Neuron (in vitro differentiated cells): Measurements from ENCODE around the gene HIVEP1.
"Not testable (repeated sequence)": the region's sequence is repeated elsewhere in the genome, so short reads cannot be mapped to it uniquely, and the experiment has no call there.

Experiments used
- H2AFZ ChIP-seq: one replicate; pipeline ENCODE4 v1.6.1; 2013; ENCODE audit warnings: low read depth, mild to moderate bottlenecking, inconsistent platforms, low read length, moderate library complexity
- H3K27me3 ChIP-seq: one replicate; pipeline ENCODE4 v1.6.1; 2013; ENCODE audit warnings: low read length; ENCODE audit not compliant: insufficient read depth
- H3K36me3 ChIP-seq: one replicate; pipeline ENCODE4 v1.6.1; 2013; ENCODE audit warnings: low read length; ENCODE audit not compliant: insufficient read depth
- H3K4me1 ChIP-seq: one replicate; pipeline ENCODE4 v1.6.1; 2013; ENCODE audit warnings: low read length; ENCODE audit not compliant: insufficient read depth
- H3K4me3 ChIP-seq: 2 replicates; pipeline ENCODE4 v1.5.1; 2013; ENCODE audit warnings: mild to moderate bottlenecking, low read length, moderate library complexity
- H3K9me3 ChIP-seq: one replicate; pipeline ENCODE4 v1.6.1; 2013; ENCODE audit warnings: low read length

The HIVEP1 gene

DNA sequence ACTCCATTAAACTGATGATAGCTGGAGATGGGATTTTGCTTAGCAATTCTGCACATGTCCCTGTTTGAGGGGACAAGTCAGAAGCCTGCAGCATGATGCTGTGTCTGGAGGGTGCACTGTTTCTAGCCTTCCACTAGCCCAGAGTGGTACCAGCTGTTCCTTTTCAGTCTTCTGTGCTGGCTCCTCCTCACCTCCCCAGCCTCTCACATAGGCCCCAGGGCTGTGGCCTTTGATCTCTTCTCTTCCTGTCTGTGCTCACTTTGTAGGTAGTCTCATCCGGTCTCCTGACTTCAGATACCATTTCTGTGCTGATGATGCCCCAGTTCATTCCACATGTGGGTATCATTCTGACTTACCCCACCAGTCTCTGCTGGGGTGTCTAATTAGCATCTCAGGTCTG lies 126.3 kb downstream of the HIVEP1 start:
- no peaks in the 10 kb centered on the region for H3K4me1 ChIP-seq
- no peaks in the 10 kb centered on the region for H3K27me3 ChIP-seq
- no peak overlapping the region for H3K4me3 ChIP-seq
- peaks cover 20% of the 10 kb centered on the region for H3K36me3 ChIP-seq
- peaks cover 13% of the 10 kb centered on the region for H3K9me3 ChIP-seq
- no peak overlapping the region for H2AFZ ChIP-seq

DNA sequence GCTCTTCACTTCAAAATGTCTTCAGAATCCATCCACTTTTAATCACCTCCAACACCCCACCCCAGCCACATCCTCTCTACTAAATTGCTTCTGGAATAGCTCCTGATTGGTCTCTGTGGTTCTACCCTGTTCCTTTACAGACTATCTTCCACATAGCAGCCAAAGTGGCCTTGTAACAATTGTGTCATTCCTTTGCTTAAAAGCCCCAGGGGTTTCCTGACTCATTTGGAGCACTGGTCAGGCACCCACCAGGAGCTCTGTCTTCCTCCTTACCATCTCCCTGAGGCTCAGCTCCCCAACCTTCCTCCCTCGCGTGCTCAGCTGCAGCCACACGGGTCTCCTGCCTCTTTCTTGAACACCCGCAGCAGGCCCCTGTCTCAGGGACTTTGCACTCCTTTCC lies 126.8 kb downstream of the HIVEP1 start:
- no peak overlapping the region for H3K4me3 ChIP-seq
- peaks cover 20% of the 10 kb centered on the region for H3K36me3 ChIP-seq

DNA sequence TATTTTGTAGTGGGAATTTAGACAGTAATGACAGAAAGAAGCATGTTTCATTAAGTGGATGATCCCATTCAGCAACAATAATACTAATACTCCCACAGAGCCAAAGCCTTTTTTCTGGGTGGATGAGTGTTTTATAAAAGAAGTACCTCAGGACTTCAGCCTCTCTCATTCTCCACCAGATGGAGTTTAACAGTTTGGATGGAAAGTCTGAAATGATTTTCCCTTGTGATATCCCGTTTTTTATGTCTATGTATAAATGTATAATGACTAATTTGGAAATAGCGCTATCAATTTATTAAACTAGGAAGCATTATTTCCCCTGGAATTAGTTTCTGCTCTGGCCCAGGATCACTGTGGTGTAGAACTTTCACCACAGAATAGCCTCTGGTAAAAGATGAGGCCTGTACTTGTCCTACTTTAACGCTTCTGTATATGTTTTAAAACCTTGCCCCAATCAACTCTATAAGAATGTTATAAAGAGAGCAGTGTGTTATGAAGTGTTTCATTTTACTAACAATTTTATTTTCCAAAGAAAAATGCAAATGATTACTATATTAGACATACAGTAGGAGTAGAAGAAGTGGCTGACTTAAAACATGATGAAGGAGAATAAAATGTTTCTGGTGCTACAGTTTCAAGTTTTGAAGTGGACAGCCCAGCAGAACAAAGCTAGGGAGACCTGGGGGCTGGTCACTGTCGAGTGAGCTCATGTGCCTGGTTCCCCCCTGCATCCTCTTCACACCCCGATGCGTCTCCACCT lies 135.6 kb downstream of the HIVEP1 start:
- peaks cover 4% of the 10 kb centered on the region for H3K36me3 ChIP-seq
- H3K4me3 ChIP-seq: no peak overlapping the region
- H3K27me3 ChIP-seq: no peaks in the 10 kb centered on the region
- H2AFZ ChIP-seq: no peak overlapping the region
- peaks cover 8% of the 10 kb centered on the region for H3K4me1 ChIP-seq
- H3K9me3 ChIP-seq: no peaks in the 10 kb centered on the region

More for the DNA sequence above, 126.8 kb downstream of the HIVEP1 start:
- Histone ChIP-seq H2AFZ (no peak overlapping the region), H3K4me1 (no peaks in the 10 kb centered on the region), H3K9me3 (peaks cover 13% of the 10 kb centered on the region), H3K27me3 (no peaks in the 10 kb centered on the region)

DNA sequence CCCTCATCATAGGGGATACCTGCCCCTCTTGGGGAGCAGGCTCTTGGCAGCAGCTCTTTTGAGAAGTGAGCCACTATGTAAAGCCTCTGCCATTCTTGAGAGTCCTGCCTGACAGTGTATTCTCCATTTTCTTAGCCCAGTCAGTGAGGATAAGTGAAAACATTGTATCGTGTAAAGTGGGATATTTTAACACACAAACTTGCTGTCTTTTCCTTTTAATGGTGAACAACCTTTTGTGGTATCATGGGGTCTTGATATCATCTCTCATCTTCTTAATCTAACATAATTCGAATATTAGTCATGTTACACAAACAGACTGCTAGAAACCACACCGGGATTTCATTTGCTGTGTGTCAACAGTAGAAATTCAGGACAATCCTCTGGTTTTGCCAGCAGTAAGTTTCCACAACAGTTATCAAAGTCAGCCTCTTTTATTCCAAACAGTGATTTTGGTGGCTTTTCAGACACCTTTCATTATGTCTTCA lies 136.2 kb downstream of the HIVEP1 start:
- Histone ChIP-seq H3K4me3 (no peak overlapping the region), H3K36me3 (peaks cover 4% of the 10 kb centered on the region), H2AFZ (no peak overlapping the region), H3K4me1 (peaks cover 9% of the 10 kb centered on the region), H3K9me3 (no peaks in the 10 kb centered on the region), H3K27me3 (no peaks in the 10 kb centered on the region)

- no peak overlapping the region for H3K4me3 ChIP-seq
- H2AFZ ChIP-seq: no peak overlapping the region
- peaks cover 9% of the 10 kb centered on the region for H3K4me1 ChIP-seq
- H3K36me3 ChIP-seq: peaks cover 4% of the 10 kb centered on the region
- no peaks in the 10 kb centered on the region for H3K27me3 ChIP-seq
- H3K9me3 ChIP-seq: no peaks in the 10 kb centered on the region
Measured at GRCh38 chr6:12148841-12149240, 136.7 kb downstream of the HIVEP1 start.

DNA sequence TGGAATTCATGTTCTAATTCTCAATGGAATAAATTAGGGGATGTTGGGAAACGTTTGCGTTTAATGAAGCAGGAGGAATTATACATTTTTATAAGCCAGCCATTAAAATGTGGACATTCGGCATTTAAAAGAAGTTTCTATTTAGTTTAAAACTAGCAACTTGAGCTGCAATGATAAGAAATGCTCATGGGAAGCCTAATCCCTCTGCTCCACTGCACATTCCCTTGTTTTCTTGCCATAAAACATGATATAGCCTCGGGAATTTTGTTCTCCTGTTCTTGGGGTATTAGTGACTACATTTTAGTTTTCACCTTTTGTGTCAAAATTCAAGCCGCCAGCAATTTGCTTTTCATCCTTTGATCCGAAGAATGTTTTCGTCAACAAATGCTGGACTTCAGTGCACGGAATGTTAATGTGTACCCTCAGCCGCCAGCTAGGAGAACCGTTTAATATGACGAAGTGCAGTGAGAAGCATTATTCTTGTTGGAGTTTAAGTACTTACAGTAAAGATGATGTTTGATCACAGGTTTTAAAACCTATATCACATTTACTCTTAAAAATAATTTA lies 137.9 kb downstream of the HIVEP1 start:
- H3K9me3 ChIP-seq: no peaks in the 10 kb centered on the region
- H3K4me3 ChIP-seq: no peak overlapping the region
- no peaks in the 10 kb centered on the region for H3K27me3 ChIP-seq
- H3K4me1 ChIP-seq: peaks cover 9% of the 10 kb centered on the region
- H2AFZ ChIP-seq: no peak overlapping the region
- H3K36me3 ChIP-seq: peaks cover 4% of the 10 kb centered on the region

- no peaks in the 10 kb centered on the region for H3K9me3 ChIP-seq
- peaks cover 9% of the 10 kb centered on the region for H3K4me1 ChIP-seq
- H3K27me3 ChIP-seq: no peaks in the 10 kb centered on the region
- peaks cover 4% of the 10 kb centered on the region for H3K36me3 ChIP-seq
- H3K4me3 ChIP-seq: no peak overlapping the region
- no peak overlapping the region for H2AFZ ChIP-seq
Measured at GRCh38 chr6:12150812-12151432, 138.8 kb downstream of the HIVEP1 start.

GRCh38 chr6:12151433-12151820 lies 139.3 kb downstream of the HIVEP1 start:
- Histone ChIP-seq H3K4me3 (no peak overlapping the region), H3K27me3 (no peaks in the 10 kb centered on the region), H2AFZ (no peak overlapping the region), H3K9me3 (no peaks in the 10 kb centered on the region), H3K4me1 (peaks cover 9% of the 10 kb centered on the region), H3K36me3 (peaks cover 4% of the 10 kb centered on the region)

GRCh38 chr6:12152023-12152970 lies 140.2 kb downstream of the HIVEP1 start:
- Histone ChIP-seq H3K4me1 (peaks cover 9% of the 10 kb centered on the region), H3K27me3 (no peaks in the 10 kb centered on the region), H2AFZ (no peak overlapping the region), H3K36me3 (peaks cover 4% of the 10 kb centered on the region), H3K9me3 (no peaks in the 10 kb centered on the region), H3K4me3 (no peak overlapping the region)

GRCh38 chr6:12155769-12156168 lies 143.7 kb downstream of the HIVEP1 start:
- not testable (repeated sequence) for H3K4me3 ChIP-seq, H3K9me3 ChIP-seq, H3K4me1 ChIP-seq, H3K36me3 ChIP-seq, H2AFZ ChIP-seq, H3K27me3 ChIP-seq

DNA sequence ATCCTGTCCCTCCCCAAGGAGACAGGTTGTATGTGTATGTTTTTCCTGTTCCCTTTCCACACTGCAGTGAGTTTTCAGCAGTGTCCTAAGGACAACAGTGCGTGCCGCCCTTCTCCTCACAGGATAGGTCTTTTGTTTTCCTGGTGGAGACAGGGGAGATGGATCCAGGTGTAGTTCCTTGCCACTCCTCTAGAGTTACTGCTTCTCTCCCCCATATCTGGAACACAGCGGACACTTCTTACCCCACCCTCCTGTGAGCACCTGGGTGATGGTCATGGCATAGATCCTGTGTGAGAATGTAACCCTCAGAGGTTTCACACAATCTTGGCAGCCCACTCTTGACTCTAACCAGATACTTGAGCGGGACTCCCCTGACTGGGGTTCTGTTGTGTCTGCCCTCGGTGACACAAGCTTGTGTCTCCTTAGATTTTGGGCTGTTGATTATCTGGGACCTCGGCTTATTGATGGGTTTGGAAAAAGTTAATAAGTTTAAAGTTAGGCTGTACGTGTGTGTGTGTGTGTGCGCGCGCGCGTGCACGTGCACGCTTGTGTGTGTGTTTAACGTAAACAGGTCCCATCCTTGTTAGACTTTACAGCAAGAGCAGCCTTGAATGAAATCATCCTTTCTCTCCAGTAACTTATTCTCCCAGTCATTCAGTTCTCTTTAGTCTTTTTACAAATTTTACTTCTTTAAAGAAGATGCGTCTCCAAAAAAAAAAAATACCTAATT lies 146.7 kb downstream of the HIVEP1 start:
- no peaks in the 10 kb centered on the region for H3K4me1 ChIP-seq
- no peak overlapping the region for H3K4me3 ChIP-seq
- H2AFZ ChIP-seq: no peak overlapping the region
- peaks cover 22% of the 10 kb centered on the region for H3K36me3 ChIP-seq
- H3K9me3 ChIP-seq: peaks cover 4% of the 10 kb centered on the region
- H3K27me3 ChIP-seq: no peaks in the 10 kb centered on the region

DNA sequence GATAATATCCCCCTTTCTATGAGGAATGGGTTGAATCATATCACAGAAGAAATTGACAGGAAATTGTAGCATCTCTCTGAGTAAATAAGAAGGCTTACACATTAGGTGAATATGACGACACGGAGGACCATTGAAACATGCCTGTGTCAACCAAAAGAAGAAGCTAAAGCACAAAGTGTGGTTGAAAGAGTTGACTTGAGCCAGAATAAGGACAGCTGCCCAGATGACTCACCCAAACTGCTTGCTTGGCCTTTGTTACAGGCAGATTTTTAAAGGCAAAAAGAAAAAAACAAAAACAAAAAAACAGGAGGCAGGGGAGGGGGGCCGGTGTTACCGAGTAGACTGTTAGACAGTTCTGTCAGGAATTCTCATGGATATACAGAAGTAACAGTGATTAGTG lies 148.2 kb downstream of the HIVEP1 start:
- peaks cover 22% of the 10 kb centered on the region for H3K36me3 ChIP-seq
- no peak overlapping the region for H2AFZ ChIP-seq
- peaks cover 4% of the 10 kb centered on the region for H3K9me3 ChIP-seq
- no peaks in the 10 kb centered on the region for H3K4me1 ChIP-seq
- no peaks in the 10 kb centered on the region for H3K27me3 ChIP-seq
- H3K4me3 ChIP-seq: no peak overlapping the region
